IMR-90 (cell line): Measurements from ENCODE around the gene CLPTM1L. TPM values are rescaled to one million over a fixed set of nuclear protein-coding genes. Genes with fewer than 3 reads are reported as not detected.

Source experiments
- ATAC-seq: fragments of 200-7000 bp; cut with Tn5 transposase; 2 replicates; pipeline ENCODE4 v1.9.1; 2020; ENCODE audit warnings: low read depth, mild to moderate bottlenecking, moderate library complexity
- BruUV-seq: library from RNA; stranded (reverse); fragments of 400-500 nt; replicated peaks from 2 replicates; lab custom pipeline; 2021; lab: Mats Ljungman, UMichigan
- CTCF ChIA-PET: fragments of 300-600 bp; formaldehyde crosslinking; extraction: SDS; loops from one replicate; lab custom pipeline; 2021; ENCODE audit warnings: antibody characterized with exemption; lab: Yijun Ruan, JAX
- POLR2A ChIA-PET: fragments of 300-600 bp; sonication (Branson Sonifier 250); formaldehyde crosslinking; loops from one replicate; lab custom pipeline; 2022; ENCODE audit warnings: antibody characterized with exemption; ENCODE audit not compliant: unreplicated experiment; lab: Charles Lee
- DNase-seq: peaks from one replicate; pipeline ENCODE4 v3.0.0; 2013
- H2AFZ ChIP-seq: replicated peaks from 2 replicates; pipeline ENCODE3; 2013; ENCODE audit warnings: low read length, mild to moderate bottlenecking; ENCODE audit not compliant: poor library complexity
- H2AK5ac ChIP-seq: 2 replicates; pipeline ENCODE4 v1.6.1; 2013; ENCODE audit warnings: low read depth, low read length, inconsistent platforms
- H2AK9ac ChIP-seq: replicated peaks from 2 replicates; pipeline ENCODE3; 2013; ENCODE audit warnings: mild to moderate bottlenecking, low read depth, low read length, moderate library complexity; ENCODE audit not compliant: poor library complexity
- H2BK120ac ChIP-seq: 2 replicates; pipeline ENCODE4 v1.6.1; 2013; ENCODE audit warnings: low read depth, low read length, inconsistent platforms
- H2BK15ac ChIP-seq: 3 replicates; pipeline ENCODE4 v1.6.1; 2013; ENCODE audit warnings: low read depth, low read length, inconsistent platforms
- H2BK20ac ChIP-seq: 2 replicates; pipeline ENCODE4 v1.6.1; 2013; ENCODE audit warnings: low read depth, mild to moderate bottlenecking, inconsistent platforms, low read length, moderate library complexity
- H2BK5ac ChIP-seq: 2 replicates; pipeline ENCODE4 v1.6.1; 2013; ENCODE audit warnings: mild to moderate bottlenecking, low read depth, low read length, inconsistent platforms; ENCODE audit not compliant: poor library complexity, severe bottlenecking
- H3K14ac ChIP-seq: replicated peaks from 2 replicates; pipeline ENCODE4 v1.6.1; 2013; ENCODE audit warnings: low read depth, low read length, inconsistent platforms
- H3K18ac ChIP-seq: 2 replicates; pipeline ENCODE4 v1.6.1; 2013; ENCODE audit warnings: low read depth, low read length, control low read depth
- H3K23ac ChIP-seq: 2 replicates; pipeline ENCODE4 v1.6.1; 2013; ENCODE audit warnings: low read depth, low read length, inconsistent platforms
- H3K27ac ChIP-seq: 2 replicates; pipeline ENCODE4 v1.5.1; 2013; ENCODE audit warnings: mild to moderate bottlenecking, control low read depth, low read length; ENCODE audit not compliant: insufficient read depth
- H3K27me3 ChIP-seq: 2 replicates; pipeline ENCODE4 v1.6.1; 2013; ENCODE audit warnings: low read length; ENCODE audit not compliant: control insufficient read depth, insufficient read depth
- H3K36me3 ChIP-seq: 2 replicates; pipeline ENCODE4 v1.6.1; 2013; ENCODE audit warnings: low read length, mixed read lengths; ENCODE audit not compliant: control insufficient read depth, insufficient read depth
- H3K4ac ChIP-seq: 2 replicates; pipeline ENCODE4 v1.6.1; 2013; ENCODE audit warnings: low read depth, low read length, inconsistent platforms
- H3K4me1 ChIP-seq: 2 replicates; pipeline ENCODE4 v1.6.1; 2013; ENCODE audit warnings: low read length, mixed read lengths; ENCODE audit not compliant: control insufficient read depth, insufficient read depth
- H3K4me2 ChIP-seq: 2 replicates; pipeline ENCODE4 v1.6.1; 2013; ENCODE audit warnings: low read depth, mild to moderate bottlenecking, control low read depth, low read length, moderate library complexity
- H3K4me3 ChIP-seq: 2 replicates; pipeline ENCODE4 v1.5.1; 2013; ENCODE audit warnings: low read depth, mild to moderate bottlenecking, control low read depth, low read length, moderate library complexity; ENCODE audit not compliant: insufficient read depth
- H3K56ac ChIP-seq: 2 replicates; pipeline ENCODE4 v1.6.1; 2013; ENCODE audit warnings: low read length, inconsistent platforms; ENCODE audit not compliant: insufficient read depth; ENCODE audit errors: extremely low read depth
- H3K79me1 ChIP-seq, 2 experiments: 2 replicates each; pipeline ENCODE4 v1.6.1; 2013; ENCODE audit warnings: low read length in 2 of 2, inconsistent platforms in 1 of 2, low read depth in 1 of 2
- H3K9ac ChIP-seq: 2 replicates; pipeline ENCODE4 v1.6.1; 2013; ENCODE audit warnings: low read depth, low read length, control low read depth
- H3K9me1 ChIP-seq: 2 replicates; pipeline ENCODE4 v1.6.1; 2013; ENCODE audit warnings: low read length, inconsistent platforms; ENCODE audit not compliant: insufficient read depth
- H3K9me3 ChIP-seq: 2 replicates; pipeline ENCODE4 v1.6.1; 2013; ENCODE audit warnings: low read length; ENCODE audit not compliant: control insufficient read depth, insufficient read depth
- H4K20me1 ChIP-seq: 2 replicates; pipeline ENCODE4 v1.6.1; 2013; ENCODE audit warnings: low read length, inconsistent platforms; ENCODE audit not compliant: insufficient read depth
- H4K5ac ChIP-seq: 2 replicates; pipeline ENCODE4 v1.6.1; 2013; ENCODE audit warnings: mild to moderate bottlenecking, low read depth, low read length, control low read depth
- H4K8ac ChIP-seq, 2 experiments: 2 replicates each; pipeline ENCODE4 v1.6.1; 2013; ENCODE audit warnings: low read depth in 2 of 2, low read length in 2 of 2, control low read depth in 1 of 2, inconsistent platforms in 1 of 2
- H4K91ac ChIP-seq: 2 replicates; pipeline ENCODE4 v1.6.1; 2013; ENCODE audit warnings: low read depth, low read length, inconsistent platforms; ENCODE audit not compliant: insufficient read depth
- BHLHE40 ChIP-seq: fragments of 150-350 bp; IDR thresholded peaks from 2 replicates; pipeline ENCODE4 v1.6.1; 2016; ENCODE audit warnings: mild to moderate bottlenecking, low read depth, low read length
- CEBPB ChIP-seq: IDR thresholded peaks from 2 replicates; pipeline ENCODE4 v1.6.1; 2012; ENCODE audit warnings: low read depth, low read length, improper control_type of control experiment
- CHD1 ChIP-seq: IDR thresholded peaks from 2 replicates; pipeline ENCODE4 v1.6.1; 2012; ENCODE audit warnings: low read depth, low read length, improper control_type of control experiment
- CTCF ChIP-seq: conservative IDR thresholded peaks from 2 replicates; pipeline ENCODE4 v1.5.1; 2012; ENCODE audit warnings: mild to moderate bottlenecking, low read depth, low read length, improper control_type of control experiment
- ELK1 ChIP-seq: fragments of 150-350 bp; IDR thresholded peaks from 2 replicates; pipeline ENCODE4 v1.6.1; 2016; ENCODE audit warnings: low read depth, mild to moderate bottlenecking, low read length, moderate library complexity, borderline replicate concordance
- FOS ChIP-seq: fragments of 150-350 bp; IDR thresholded peaks from 2 replicates; pipeline ENCODE4 v1.6.1; 2016; ENCODE audit warnings: low read depth, low read length
- MAFK ChIP-seq: IDR thresholded peaks from 2 replicates; pipeline ENCODE4 v1.6.1; 2012; ENCODE audit warnings: low read depth, low read length, improper control_type of control experiment
- MAZ ChIP-seq: IDR thresholded peaks from 2 replicates; pipeline ENCODE4 v1.6.1; 2012; ENCODE audit warnings: low read depth, mild to moderate bottlenecking, low read length, improper control_type of control experiment, moderate library complexity, borderline replicate concordance
- MXI1 ChIP-seq: IDR thresholded peaks from 2 replicates; pipeline ENCODE4 v1.6.1; 2012; ENCODE audit warnings: low read depth, mild to moderate bottlenecking, low read length, moderate library complexity, borderline replicate concordance
- NFE2L2 ChIP-seq: fragments of 150-350 bp; IDR thresholded peaks from 2 replicates; pipeline ENCODE4 v1.6.1; 2016; ENCODE audit warnings: low read depth, mild to moderate bottlenecking, low read length
- POLR2A ChIP-seq: IDR thresholded peaks from 2 replicates; pipeline ENCODE4 v1.6.1; 2012; ENCODE audit warnings: mild to moderate bottlenecking, low read depth, low read length
- RAD21 ChIP-seq: IDR thresholded peaks from 2 replicates; pipeline ENCODE4 v1.6.1; 2012; ENCODE audit warnings: low read length, improper control_type of control experiment
- RCOR1 ChIP-seq: IDR thresholded peaks from 2 replicates; pipeline ENCODE4 v1.6.1; 2012; ENCODE audit warnings: mild to moderate bottlenecking, low read length, improper control_type of control experiment; ENCODE audit not compliant: insufficient replicate concordance
- RFX5 ChIP-seq: IDR thresholded peaks from 2 replicates; pipeline ENCODE4 v1.8.0; 2012; ENCODE audit warnings: low read depth, mild to moderate bottlenecking, low read length, moderate library complexity
- SMC3 ChIP-seq: fragments of 150-350 bp; IDR thresholded peaks from 2 replicates; pipeline ENCODE4 v1.6.1; 2016; ENCODE audit warnings: low read depth, mild to moderate bottlenecking, antibody characterized with exemption, low read length, moderate library complexity
- USF2 ChIP-seq: fragments of 150-350 bp; IDR thresholded peaks from 2 replicates; pipeline ENCODE4 v1.6.1; 2017; ENCODE audit warnings: mild to moderate bottlenecking, antibody characterized with exemption, low read length, low read depth
- WGBS, 2 experiments: methylation state at CpG; one replicate each; pipeline versions ENCODE4 v1.1.5 to v1.1.7; 2013; ENCODE audit warnings: missing lambda C conversion rate in 2 of 2; ENCODE audit not compliant: insufficient read length in 1 of 2; ENCODE audit errors: extremely low coverage in 2 of 2; 5-methylcytosine and 5-hydroxymethylcytosine counted together
- dilution Hi-C: fragments of 300-500 bp; cut with HindIII; formaldehyde crosslinking; loops from one replicate; pipeline ENCODE4 v1.14.3; 2018; ENCODE audit warnings: low sequenced_read_pairs; ENCODE audit not compliant: unreplicated experiment
- in situ Hi-C: fragments of 300-500 bp; cut with MboI; formaldehyde crosslinking; loops from 3 replicates; pipeline ENCODE4 v1.14.3; 2019; ENCODE audit warnings: low sequenced_read_pairs, inconsistent platforms, mixed read lengths
- intact Hi-C: fragments of 100-400 bp; cut with micrococcal nuclease; formaldehyde crosslinking; loops from 2 replicates; pipeline ENCODE4 v1.10.0; 2022
- polyA plus RNA-seq, 3 experiments: library from polyadenylated mRNA; depleted of rRNA; stranded (reverse); fragments of >200 nt; gene quantifications; 2 replicates each; pipeline ENCODE4 v1.2.3, GENCODE V29; 2012; ENCODE audit warnings: low replicate concordance in 1 of 3
- total RNA-seq: library from RNA; depleted of rRNA; stranded (reverse); fragments of >200 nt; gene quantifications from 2 replicates; pipeline ENCODE4 v1.2.3, GENCODE V29; 2012

CLPTM1L gene
- total and polyA plus RNA-seq, 2 of the 4 experiments (the other 2 are of a cell fraction) = 114 to 137 TPM

GRCh38 chr5:1371218-1371971 is 26.5 kb upstream of the CLPTM1L start:
- H2BK120ac ChIP-seq = no peak overlapping the region
- no peak overlapping the region for H3K14ac ChIP-seq
- H3K23ac ChIP-seq = no peak overlapping the region
- no peaks in the 10 kb centered on the region for H3K4me1 ChIP-seq
- no peaks in the 10 kb centered on the region for H3K36me3 ChIP-seq
- DNase-seq (no peak), ATAC-seq (no peak)
- no peaks in the 10 kb centered on the region for H4K20me1 ChIP-seq
- H3K56ac ChIP-seq = no peak overlapping the region
- BruUV-seq = no TSS peak
- CTCF ChIA-PET = no interaction called here
- dilution Hi-C loops (no loop called here), intact Hi-C loops (no loop called here), in situ Hi-C loops (loop anchor here (25.0 kb wide), 1 partner anchor 266 kb away; no protein-coding TSS in a partner anchor)
- no peak overlapping the region for H2AK5ac ChIP-seq
- H3K9ac ChIP-seq = no peak overlapping the region
- H2AFZ ChIP-seq = no peak overlapping the region
- H3K9me1 ChIP-seq = no peaks in the 10 kb centered on the region
- no peaks in the 10 kb centered on the region for H3K9me3 ChIP-seq
- no peak overlapping the region for H2BK15ac ChIP-seq
- no peak for TF ChIP-seq MAFK
- TF ChIP-seq POLR2A = no peak
- TF ChIP-seq FOS = no peak
- no peak for TF ChIP-seq BHLHE40
- TF ChIP-seq MXI1 = no peak
- TF ChIP-seq SMC3 = no peak
- no peak for TF ChIP-seq CTCF
- no peak for TF ChIP-seq CEBPB
- TF ChIP-seq ELK1 = no peak
- no peak for TF ChIP-seq CHD1
- TF ChIP-seq RAD21 = no peak
- no peak for TF ChIP-seq USF2
- TF ChIP-seq MAZ = no peak
- TF ChIP-seq RCOR1 = no peak
- no peak for TF ChIP-seq RFX5
- no peak for TF ChIP-seq NFE2L2
- no peak overlapping the region for H3K4me3 ChIP-seq
- no peak overlapping the region for H2BK20ac ChIP-seq
- H3K27ac ChIP-seq = no peak overlapping the region
- H3K27me3 ChIP-seq = peaks cover 39% of the 10 kb centered on the region
- H4K5ac ChIP-seq = no peak overlapping the region
- H3K4me2 ChIP-seq = no peak overlapping the region
- H4K91ac ChIP-seq = no peak overlapping the region
- WGBS, 2 experiments = 40% methylated on average over 1 of the region's 13 CpGs; no CpG with 5 or more reads in 1 of the 2 experiments
- no peak overlapping the region for H3K4ac ChIP-seq
- H2BK5ac ChIP-seq = no peak overlapping the region
- H2AK9ac ChIP-seq = no peak overlapping the region
- POLR2A ChIA-PET = no interaction called here
- H4K8ac ChIP-seq = no peak overlapping the region
- no peak overlapping the region for H3K18ac ChIP-seq
- H3K79me1 ChIP-seq = no peaks in the 10 kb centered on the region
